CD4-positive, alpha-beta T cell treated with Interleukin-21 for 1 hour (primary cell): ENCODE measurements around the gene WDR86.

Experiments
- DNase-seq: peaks from one replicate; pipeline ENCODE4 v3.0.0-alpha.2; 2020

The WDR86 gene

GRCh38 chr7:151409667-151410404 is at the start of gene WDR86:
TSS of gene WDR86 (minus strand) at chr7:151410038. CDS start at chr7:151409589, 449 bp downstream.
- peak; percentile 41 for DNase-seq

GRCh38 chr7:151457534-151457933 is 47.7 kb upstream of the WDR86 start:
- no peak for DNase-seq

GRCh38 chr7:151456782-151457181 is 46.9 kb upstream of the WDR86 start:
- DNase-seq, result no peak

GRCh38 chr7:151456276-151456675 is 46.4 kb upstream of the WDR86 start:
- DNase-seq, result no peak

GRCh38 chr7:151455690-151456089 is 45.9 kb upstream of the WDR86 start:
- no peak for DNase-seq

GRCh38 chr7:151454932-151455530 is 45.2 kb upstream of the WDR86 start:
- no peak for DNase-seq

- DNase-seq, result no peak
Measured at GRCh38 chr7:151454305-151454704, 44.5 kb upstream of the WDR86 start.

- peak; percentile 14 for DNase-seq
Measured at GRCh38 chr7:151453326-151453791, 43.5 kb upstream of the WDR86 start.

GRCh38 chr7:151452680-151453325 is 43.0 kb upstream of the WDR86 start:
- no peak for DNase-seq

GRCh38 chr7:151451626-151452571 is 42.1 kb upstream of the WDR86 start:
- no peak for DNase-seq

GRCh38 chr7:151451156-151451555 is 41.3 kb upstream of the WDR86 start:
- no peak for DNase-seq

- DNase-seq, result no peak
Measured at GRCh38 chr7:151449990-151450389, 40.2 kb upstream of the WDR86 start.

- peak; percentile 78 for DNase-seq
Measured at GRCh38 chr7:151448261-151449252, 38.7 kb upstream of the WDR86 start.

- DNase-seq, result no peak
Measured at GRCh38 chr7:151447901-151448260, 38.0 kb upstream of the WDR86 start.

- DNase-seq, result no peak
Measured at GRCh38 chr7:151447312-151447711, 37.5 kb upstream of the WDR86 start.

- DNase-seq, result no peak
Measured at GRCh38 chr7:151446412-151446811, 36.6 kb upstream of the WDR86 start.

- DNase-seq, result no peak
Measured at GRCh38 chr7:151444632-151445031, 34.8 kb upstream of the WDR86 start.

- no peak for DNase-seq
Measured at GRCh38 chr7:151442776-151443496, 33.1 kb upstream of the WDR86 start.

- DNase-seq, result no peak
Measured at GRCh38 chr7:151440799-151441445, 31.1 kb upstream of the WDR86 start.
